Panc1 (cell line): ENCODE measurements around the gene MRM3. TPM values are rescaled to one million over a fixed set of nuclear protein-coding genes. Genes with fewer than 3 reads are reported as not detected.
"Not testable (repeated sequence)": the region's sequence is repeated elsewhere in the genome, so short reads cannot be mapped to it uniquely, and the experiment has no call there.

Experiments
- ATAC-seq: fragments of 200-7000 bp; cut with Tn5 transposase; 2 replicates; pipeline ENCODE4 v1.9.1; 2020; ENCODE audit warnings: mild to moderate bottlenecking, moderate library complexity
- BruUV-seq: library from RNA; stranded (reverse); fragments of 400-500 nt; replicated peaks from 2 replicates; lab custom pipeline; 2021; lab: Mats Ljungman, UMichigan
- CTCF ChIA-PET: fragments of 300-600 bp; sonication (Branson Sonifier 250); formaldehyde crosslinking; loops from one replicate; lab custom pipeline; 2022; ENCODE audit warnings: antibody characterized with exemption; lab: Charles Lee
- POLR2A ChIA-PET: fragments of 300-600 bp; sonication (Branson Sonifier 250); formaldehyde crosslinking; loops from one replicate; lab custom pipeline; 2022; ENCODE audit warnings: antibody characterized with exemption; lab: Charles Lee
- DNase-seq: peaks from one replicate; pipeline ENCODE4 v3.0.0-alpha.2; 2010; ENCODE audit warnings: low read depth, low spot score
- H3K27ac ChIP-seq: 2 replicates; pipeline ENCODE4 v1.5.1; 2011; ENCODE audit warnings: mild to moderate bottlenecking, low read length, inconsistent platforms
- H3K27me3 ChIP-seq: fragments of 200-500 bp; sonication (Bioruptor generic); 2 replicates; pipeline ENCODE4 v1.6.0; 2014; ENCODE audit warnings: low read length, inconsistent platforms; ENCODE audit not compliant: control insufficient read depth, insufficient read depth
- H3K36me3 ChIP-seq: fragments of 200-500 bp; sonication (Bioruptor generic); 2 replicates; pipeline ENCODE4 v1.5.1; 2014; ENCODE audit warnings: inconsistent platforms, mild to moderate bottlenecking, low read length, moderate library complexity; ENCODE audit not compliant: control insufficient read depth, insufficient read depth
- H3K4me1 ChIP-seq: 2 replicates; pipeline ENCODE4 v1.5.1; 2011; ENCODE audit warnings: inconsistent platforms, mild to moderate bottlenecking, low read length, moderate library complexity; ENCODE audit not compliant: control insufficient read depth, insufficient read depth
- H3K4me3 ChIP-seq, 2 experiments: 2 replicates each; pipeline ENCODE4 v1.5.1; 2011 to 2012; ENCODE audit warnings: low read depth in 2 of 2, low read length in 2 of 2, mild to moderate bottlenecking in 2 of 2, inconsistent platforms in 1 of 2, moderate library complexity in 1 of 2
- H3K9me3 ChIP-seq: fragments of 200-500 bp; sonication (Bioruptor generic); 2 replicates; pipeline ENCODE4 v1.5.1; 2014; ENCODE audit warnings: low read depth, mild to moderate bottlenecking, inconsistent platforms, low read length, moderate library complexity; ENCODE audit not compliant: control insufficient read depth, insufficient read depth
- CTCF ChIP-seq: fragments of 450-650 bp; IDR thresholded peaks from 2 replicates; pipeline ENCODE4 v1.5.1; 2017; ENCODE audit warnings: mild to moderate bottlenecking
- POLR2AphosphoS5 ChIP-seq: IDR thresholded peaks from 2 replicates; pipeline ENCODE4 v1.6.1; 2012; ENCODE audit warnings: mild to moderate bottlenecking, low read depth, low read length, moderate library complexity
- REST ChIP-seq, 2 experiments: IDR thresholded peaks; 2 replicates each; pipeline ENCODE4 v1.6.1; 2011 to 2012; ENCODE audit warnings: low read depth in 2 of 2, control low read depth in 1 of 2, low read length in 1 of 2, mild to moderate bottlenecking in 1 of 2, moderate library complexity in 1 of 2; ENCODE audit not compliant: insufficient read depth in 1 of 2
- SIN3A ChIP-seq: IDR thresholded peaks from 2 replicates; pipeline ENCODE4 v1.6.1; 2012; ENCODE audit warnings: low read depth, mild to moderate bottlenecking, low read length, moderate library complexity, borderline replicate concordance; ENCODE audit not compliant: insufficient read depth
- TCF7L2 ChIP-seq: IDR thresholded peaks from 2 replicates; pipeline ENCODE4 v1.6.1; 2011; ENCODE audit warnings: mild to moderate bottlenecking, low read depth, low read length, inconsistent platforms
- in situ Hi-C: cut with HindIII; loops from 2 replicates; pipeline ENCODE4 v1.10.0; 2016; ENCODE audit warnings: low sequenced_read_pairs, low pct_unique_long_range_greater_than_20kb
- intact Hi-C: fragments of 100-400 bp; cut with micrococcal nuclease; formaldehyde crosslinking; loops from one replicate; pipeline ENCODE4 v1.10.0; 2022; ENCODE audit not compliant: unreplicated experiment
- total RNA-seq: library from RNA; stranded (reverse); gene quantifications from one replicate; pipeline ENCODE4 v1.2.1, GENCODE V29; 2021; ENCODE audit not compliant: unreplicated experiment

Gene MRM3
- total RNA-seq, 1 experiment from 2014 or later = 13.4 TPM

DNA sequence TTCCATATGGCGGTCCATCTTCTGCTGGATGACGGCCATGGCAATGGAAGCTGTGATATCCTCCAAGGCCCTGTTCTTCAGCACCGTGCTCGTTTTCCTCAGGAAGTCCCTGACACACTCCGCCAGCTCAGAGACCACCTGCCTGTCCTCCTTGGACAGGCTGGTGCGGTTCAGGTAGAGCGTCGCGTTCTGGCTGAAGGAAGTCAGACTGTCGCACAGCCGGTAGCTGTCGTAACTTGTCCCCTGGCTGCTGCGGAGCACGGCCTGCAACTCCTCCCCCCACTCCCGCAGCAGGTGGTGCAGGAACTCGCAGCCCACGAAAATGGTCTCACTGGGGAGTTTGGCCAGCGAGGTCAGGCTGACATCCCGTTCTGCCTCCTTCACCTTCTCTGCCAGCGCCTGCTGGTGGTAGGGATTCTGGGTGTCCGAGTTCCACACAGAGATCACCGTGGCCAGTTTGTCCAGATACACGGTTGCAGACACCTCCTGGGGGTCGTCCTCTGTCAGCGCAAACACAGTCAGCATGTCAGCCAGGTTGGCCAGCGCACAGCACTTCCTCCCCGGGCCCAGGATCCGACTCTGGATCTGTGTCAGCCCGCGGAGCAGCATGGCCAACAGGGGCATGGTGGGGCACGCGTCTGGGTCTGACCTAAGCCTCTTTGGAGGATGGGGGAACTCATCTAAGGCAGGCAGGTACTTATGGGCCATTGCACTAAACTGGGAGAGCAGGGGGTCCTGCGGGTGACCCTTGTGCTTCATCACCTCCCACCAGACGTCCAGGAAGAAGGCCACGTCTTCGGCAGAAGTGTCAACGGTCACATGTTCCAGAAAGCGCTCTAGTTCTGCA lies 35.1 kb upstream of the MRM3 start:
- no peak for DNase-seq
- Histone ChIP-seq H3K4me1 (peaks cover 4% of the 10 kb centered on the region; the same call in 1 of the 2 replicates), H3K4me3 (no peak overlapping the region), H3K27ac (no peak overlapping the region), H3K9me3 (no peaks in the 10 kb centered on the region), H3K36me3 (peaks cover 12% of the 10 kb centered on the region), H3K27me3 (no peaks in the 10 kb centered on the region)
- BruUV-seq = no TSS peak
- no peak for TF ChIP-seq REST (IDR thresholded peaks at IDR 0.05; ENCODE audit: insufficient read depth in 1 of 2, low read depth in 2 of 2, low read length in 1 of 2)
- no peak for TF ChIP-seq CTCF
- no peak for TF ChIP-seq SIN3A
- TF ChIP-seq TCF7L2 = no peak
- no peak for TF ChIP-seq POLR2AphosphoS5
- POLR2A ChIA-PET = no interaction called here
- CTCF ChIA-PET = no interaction called here
- ATAC-seq = no peak
- intact Hi-C loops = no loop called here
- in situ Hi-C loops = no loop called here

- ATAC-seq, H3K4me1 ChIP-seq, intact Hi-C loops, POLR2A ChIA-PET, H3K27ac ChIP-seq, in situ Hi-C loops, BruUV-seq, CTCF ChIA-PET, DNase-seq, H3K9me3 ChIP-seq, H3K27me3 ChIP-seq, H3K4me3 ChIP-seq: not testable (repeated sequence)
- peaks cover 12% of the 10 kb centered on the region for H3K36me3 ChIP-seq
Observed at GRCh38 chr17:748604-749003, 33.5 kb upstream of the MRM3 start.

DNA sequence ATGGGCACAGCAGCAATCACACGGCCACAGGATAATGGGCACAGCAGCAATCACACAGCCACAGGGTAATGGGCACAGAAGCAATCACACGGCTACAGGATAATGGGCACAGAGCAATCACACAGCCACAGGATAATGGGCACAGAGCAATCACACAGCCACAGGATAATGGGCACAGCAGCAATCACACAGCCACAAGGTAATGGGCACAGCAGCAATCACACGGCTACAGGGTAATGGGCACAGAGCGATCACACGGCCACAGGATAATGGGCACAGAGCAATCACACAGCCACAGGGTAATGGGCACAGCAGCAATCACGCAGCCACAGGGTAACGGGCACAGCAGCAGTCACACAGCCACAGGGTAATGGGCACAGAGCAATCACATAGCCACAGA lies 32.8 kb upstream of the MRM3 start:
- CTCF ChIA-PET, ATAC-seq, BruUV-seq, H3K27me3 ChIP-seq, H3K9me3 ChIP-seq, POLR2A ChIA-PET, H3K4me3 ChIP-seq, intact Hi-C loops, H3K4me1 ChIP-seq, in situ Hi-C loops, H3K27ac ChIP-seq, DNase-seq: not testable (repeated sequence)
- peaks cover 12% of the 10 kb centered on the region for H3K36me3 ChIP-seq
